HG03378 (cell line): ENCODE data around the gene PALM.
"Not testable (repeated sequence)": the region's sequence is repeated elsewhere in the genome, so short reads cannot be mapped to it uniquely, and the experiment has no call there.

Source experiments
- ATAC-seq: cut with Tn5 transposase; IDR thresholded peaks from one replicate; pipeline ENCODE4 v1.9.1; 2021; ENCODE audit warnings: mild to moderate bottlenecking, moderate library complexity; ENCODE audit not compliant: unreplicated experiment

PALM gene

GRCh38 chr19:703651-704446 lies 4.9 kb upstream of the PALM start:
- ATAC-seq, result no peak

GRCh38 chr19:704447-704741 lies 4.3 kb upstream of the PALM start:
- ATAC-seq, result no peak

GRCh38 chr19:709196-709964 lies 645 bp downstream of the PALM start:
- ATAC-seq, result no peak

GRCh38 chr19:709965-710571 lies 1.3 kb downstream of the PALM start:
- no peak for ATAC-seq

- ATAC-seq, result no peak
These were observed 2.0 kb downstream of the PALM start for GRCh38 chr19:710767-711166.

GRCh38 chr19:711254-711653 lies 2.5 kb downstream of the PALM start:
- ATAC-seq, result no peak

- ATAC-seq, result no peak
These were observed 6.6 kb downstream of the PALM start for GRCh38 chr19:715347-715746.

GRCh38 chr19:718251-718951 lies 9.7 kb downstream of the PALM start:
- no peak for ATAC-seq

- ATAC-seq, result no peak
These were observed 10.3 kb downstream of the PALM start for GRCh38 chr19:718991-719512.

- ATAC-seq, result no peak
These were observed 11.1 kb downstream of the PALM start for GRCh38 chr19:719636-720344.

GRCh38 chr19:720345-721160 lies 11.8 kb downstream of the PALM start:
- ATAC-seq, result no peak

GRCh38 chr19:722553-723101 lies 13.9 kb downstream of the PALM start:
- no peak for ATAC-seq

- ATAC-seq, result no peak
These were observed 14.5 kb downstream of the PALM start for GRCh38 chr19:723247-723646.

GRCh38 chr19:723714-724113 lies 15.0 kb downstream of the PALM start:
- ATAC-seq, result no peak

GRCh38 chr19:725461-726089 lies 16.8 kb downstream of the PALM start:
- no peak for ATAC-seq

GRCh38 chr19:726993-727956 lies 18.5 kb downstream of the PALM start:
- no peak for ATAC-seq

GRCh38 chr19:728011-728410 lies 19.3 kb downstream of the PALM start:
- no peak for ATAC-seq

- not testable (repeated sequence) for ATAC-seq
These were observed 20.8 kb downstream of the PALM start for GRCh38 chr19:729564-729963.
